CD4-positive, alpha-beta memory T cell (primary cell): ENCODE data around the gene KCNQ1OT1. TPM values are rescaled to one million over a fixed set of nuclear protein-coding genes. Genes with fewer than 3 reads are reported as not detected.
A peak's percentile ranks its signal among the peaks of the same experiment; 100 is the strongest.

Experiments used
- CTCF ChIA-PET: fragments of 350-600 bp; sonication (Branson Sonifier 250); formaldehyde crosslinking; loops from one replicate; lab custom pipeline; 2021; ENCODE audit warnings: inconsistent platforms; ENCODE audit not compliant: partially characterized antibody; lab: Charles Lee
- POLR2A ChIA-PET: fragments of 350-600 bp; sonication (Branson Sonifier 250); formaldehyde crosslinking; loops from one replicate; lab custom pipeline; 2021; ENCODE audit not compliant: partially characterized antibody; lab: Charles Lee
- DNase-seq, 5 donors: peaks; one replicate each; pipeline versions ENCODE4 v3.0.0 to v3.0.0-alpha.2; 2020 to 2022; ENCODE audit warnings: mixed read lengths in 1 of 5
- H3K27ac ChIP-seq: one replicate; pipeline ENCODE4 v1.7.0; 2013; ENCODE audit warnings: low read depth, low read length
- H3K27me3 ChIP-seq: 2 replicates; pipeline ENCODE4 v1.7.0; 2013; ENCODE audit warnings: mild to moderate bottlenecking, low read length, moderate library complexity; ENCODE audit not compliant: insufficient read depth
- H3K36me3 ChIP-seq: 2 replicates; pipeline ENCODE4 v1.7.0; 2013; ENCODE audit warnings: mild to moderate bottlenecking, low read length, moderate library complexity; ENCODE audit not compliant: insufficient read depth
- H3K4me1 ChIP-seq: 2 replicates; pipeline ENCODE4 v1.7.0; 2013; ENCODE audit warnings: mild to moderate bottlenecking, low read length, moderate library complexity; ENCODE audit not compliant: insufficient read depth
- H3K4me3 ChIP-seq, 2 donors: one replicate each; pipeline ENCODE4 v1.7.0; 2013; ENCODE audit warnings: low read length in 2 of 2, mild to moderate bottlenecking in 1 of 2
- H3K9me3 ChIP-seq, 2 donors: one replicate each; pipeline ENCODE4 v1.7.0; 2013; ENCODE audit warnings: low read length in 2 of 2, control low read depth in 1 of 2; ENCODE audit not compliant: control insufficient read depth in 1 of 2
- H3K27ac Mint-ChIP-seq, 7 donors: one replicate each; pipeline ENCODE4 v1.8.0; 2020 to 2021; ENCODE audit warnings: mixed read lengths in 7 of 7, mild to moderate bottlenecking in 6 of 7, inconsistent platforms in 3 of 7, moderate library complexity in 3 of 7
- H3K27me3 Mint-ChIP-seq, 2 donors: one replicate each; pipeline ENCODE4 v1.8.0; 2020 to 2021; ENCODE audit warnings: mixed read lengths in 2 of 2
- H3K36me3 Mint-ChIP-seq, 2 donors: one replicate each; pipeline ENCODE4 v1.8.0; 2020 to 2021; ENCODE audit warnings: mixed read lengths in 2 of 2, inconsistent platforms in 1 of 2, mild to moderate bottlenecking in 1 of 2
- H3K4me1 Mint-ChIP-seq, 4 donors: one replicate each; pipeline ENCODE4 v1.8.0; 2020 to 2021; ENCODE audit warnings: mixed read lengths in 4 of 4, mild to moderate bottlenecking in 1 of 4
- H3K4me3 Mint-ChIP-seq, 8 donors: one replicate each; pipeline ENCODE4 v1.8.0; 2020 to 2021; ENCODE audit warnings: mixed read lengths in 8 of 8, mild to moderate bottlenecking in 7 of 8, moderate library complexity in 6 of 8, inconsistent platforms in 3 of 8
- H3K9me3 Mint-ChIP-seq, 8 donors: one replicate each; pipeline ENCODE4 v1.8.0; 2020 to 2021; ENCODE audit warnings: mixed read lengths in 8 of 8, mild to moderate bottlenecking in 5 of 8, inconsistent platforms in 3 of 8, moderate library complexity in 1 of 8
- intact Hi-C: fragments of 100-400 bp; cut with micrococcal nuclease; formaldehyde crosslinking; loops from one replicate; pipeline ENCODE4 v1.15.1; 2023
- polyA plus RNA-seq, 2 donors: library from polyadenylated mRNA; unstranded; fragments of 300-500 nt; fragmentation: Illumina TruSeq; gene quantifications; one replicate each; pipeline ENCODE4 v1.2.3, GENCODE V29; 2021
- total RNA-seq, 2 experiments: library from RNA; stranded (reverse); gene quantifications; one replicate each; pipeline ENCODE4 v1.2.3, GENCODE V29; 2021

Gene KCNQ1OT1
- total and polyA plus RNA-seq, 4 experiments from 2014 or later: 0.03 to 0.38 (median 0.23) TPM

DNA sequence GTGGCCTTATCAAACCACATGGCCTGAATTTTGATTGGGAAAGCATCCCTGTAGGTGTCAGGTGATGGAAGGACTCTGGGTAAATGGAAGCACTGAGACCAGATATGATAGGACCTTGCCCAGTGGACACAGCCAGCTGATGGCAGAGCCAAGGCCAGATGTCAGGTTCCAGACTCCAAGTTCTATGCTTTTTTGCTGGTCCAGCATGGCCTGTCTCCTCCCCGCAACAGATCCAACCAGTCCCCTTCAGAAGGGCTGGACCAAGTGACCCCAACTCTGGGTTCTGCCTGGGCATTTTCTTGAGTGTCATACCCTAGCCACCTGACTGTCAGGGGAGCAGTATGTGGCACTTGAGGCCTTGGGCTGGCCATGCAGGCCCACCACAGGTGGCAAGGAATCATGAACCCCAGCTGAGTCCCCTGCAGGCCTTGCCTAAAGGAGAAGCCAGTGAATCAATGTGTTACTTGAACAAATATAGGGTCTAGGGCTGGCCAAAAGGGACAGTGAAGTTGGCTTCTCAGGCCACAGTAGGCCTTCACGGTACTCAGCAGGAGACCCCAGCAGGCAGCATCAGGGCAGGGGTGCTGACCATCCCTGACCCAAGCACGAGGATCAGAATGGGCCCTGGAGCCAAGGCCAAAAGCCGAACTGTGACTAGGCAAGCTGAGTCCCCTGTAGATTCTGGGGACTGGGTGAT, 27.1 kb downstream of the KCNQ1OT1 start:
- ChIA-PET POLR2A (no interaction called here), CTCF (interaction anchor here (0.6 kb wide), 1 partner anchor 19 kb away, joined by 3 read pairs; no protein-coding TSS in a partner anchor)
- H3K4me1 ChIP-seq: no peaks in the 10 kb centered on the region
- no peaks in the 10 kb centered on the region for H3K4me1 Mint-ChIP-seq
- intact Hi-C loops: no loop called here
- no peaks in the 10 kb centered on the region for H3K27me3 ChIP-seq
- H3K9me3 ChIP-seq: no peaks in the 10 kb centered on the region
- no peak overlapping the region for H3K27ac ChIP-seq
- no peak overlapping the region for H3K4me3 ChIP-seq
- DNase-seq: no peak
- no peaks in the 10 kb centered on the region for H3K36me3 ChIP-seq
- no peaks in the 10 kb centered on the region for H3K27me3 Mint-ChIP-seq
- H3K27ac Mint-ChIP-seq: peak overlapping the region in 2 of 7 donors; percentile 13 to 35
- H3K9me3 Mint-ChIP-seq: no peaks in the 10 kb centered on the region
- no peak overlapping the region for H3K4me3 Mint-ChIP-seq
- H3K36me3 Mint-ChIP-seq: peaks cover 3 to 4% of the 10 kb centered on the region in 2 donors

DNA sequence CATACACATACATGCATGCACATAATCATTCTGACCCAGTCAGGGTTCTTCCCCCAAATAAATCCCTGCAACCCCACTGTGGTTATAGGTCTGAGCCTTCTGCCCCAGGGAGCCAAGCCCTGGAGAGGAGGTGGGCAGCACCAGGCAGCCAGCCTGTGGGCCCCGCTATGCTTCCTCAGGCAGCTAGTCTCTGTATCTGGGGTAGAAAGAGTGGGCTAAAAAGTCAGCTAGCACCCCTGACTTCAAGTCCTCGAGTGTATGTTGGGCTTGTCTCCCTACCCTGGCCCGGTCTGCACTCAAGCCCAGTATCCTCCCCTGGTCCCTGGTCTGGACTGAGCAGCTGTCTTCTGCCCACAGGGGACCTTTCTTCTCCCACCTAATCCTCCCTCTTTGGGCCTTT, 28.0 kb downstream of the KCNQ1OT1 start:
- CTCF ChIA-PET: no interaction called here
- H3K36me3 ChIP-seq: no peaks in the 10 kb centered on the region
- Mint-ChIP-seq H3K27me3 (no peaks in the 10 kb centered on the region), H3K4me3 (no peak overlapping the region), H3K36me3 (peaks cover 3 to 4% of the 10 kb centered on the region in 2 donors), H3K27ac (no peak overlapping the region), H3K4me1 (no peaks in the 10 kb centered on the region), H3K9me3 (no peaks in the 10 kb centered on the region)
- no peak for DNase-seq
- no peaks in the 10 kb centered on the region for H3K9me3 ChIP-seq
- H3K27me3 ChIP-seq: no peaks in the 10 kb centered on the region
- no peaks in the 10 kb centered on the region for H3K4me1 ChIP-seq
- no peak overlapping the region for H3K27ac ChIP-seq
- H3K4me3 ChIP-seq: no peak overlapping the region
- intact Hi-C loops: no loop called here
- POLR2A ChIA-PET: no interaction called here

DNA sequence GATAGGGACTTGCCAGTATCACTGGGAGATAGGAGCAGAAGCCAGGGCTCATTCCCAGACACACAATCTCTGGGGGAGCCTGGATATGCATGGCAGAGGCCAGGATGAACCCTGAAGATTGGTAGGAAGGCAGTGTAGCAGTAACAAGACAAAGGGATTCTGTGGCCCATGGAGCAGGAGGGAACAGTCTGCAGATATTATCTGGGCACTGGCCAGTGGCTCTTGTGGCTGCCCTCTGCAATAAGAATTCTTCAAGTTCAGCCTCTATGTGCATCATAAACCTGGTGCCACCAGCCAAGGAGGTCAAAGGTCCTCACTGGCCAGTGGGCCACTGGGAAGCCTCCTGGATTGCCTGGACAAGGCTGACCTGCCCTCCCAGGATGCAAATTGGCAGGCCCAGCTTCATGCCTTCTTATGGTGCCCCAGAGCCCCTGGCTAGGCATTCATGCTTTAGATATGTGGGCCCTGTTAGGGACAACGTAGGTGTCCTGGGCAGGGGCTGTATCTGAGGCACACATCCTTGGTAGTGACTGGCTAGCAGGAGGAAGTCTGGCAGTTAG, 29.2 kb downstream of the KCNQ1OT1 start:
- H3K4me1 ChIP-seq: no peaks in the 10 kb centered on the region
- H3K27ac Mint-ChIP-seq: peak overlapping the region in 1 of 7 donors; percentile 45
- H3K36me3 ChIP-seq: no peaks in the 10 kb centered on the region
- H3K27ac ChIP-seq: no peak overlapping the region
- no peaks in the 10 kb centered on the region for H3K27me3 ChIP-seq
- H3K4me1 Mint-ChIP-seq: no peaks in the 10 kb centered on the region
- no peak overlapping the region for H3K4me3 ChIP-seq
- intact Hi-C loops: no loop called here
- H3K27me3 Mint-ChIP-seq: no peaks in the 10 kb centered on the region
- H3K9me3 ChIP-seq: no peaks in the 10 kb centered on the region
- ChIA-PET CTCF (no interaction called here), POLR2A (no interaction called here)
- DNase-seq: no peak
- peaks cover 3 to 4% of the 10 kb centered on the region in 2 donors for H3K36me3 Mint-ChIP-seq
- H3K9me3 Mint-ChIP-seq: no peaks in the 10 kb centered on the region
- H3K4me3 Mint-ChIP-seq: no peak overlapping the region

DNA sequence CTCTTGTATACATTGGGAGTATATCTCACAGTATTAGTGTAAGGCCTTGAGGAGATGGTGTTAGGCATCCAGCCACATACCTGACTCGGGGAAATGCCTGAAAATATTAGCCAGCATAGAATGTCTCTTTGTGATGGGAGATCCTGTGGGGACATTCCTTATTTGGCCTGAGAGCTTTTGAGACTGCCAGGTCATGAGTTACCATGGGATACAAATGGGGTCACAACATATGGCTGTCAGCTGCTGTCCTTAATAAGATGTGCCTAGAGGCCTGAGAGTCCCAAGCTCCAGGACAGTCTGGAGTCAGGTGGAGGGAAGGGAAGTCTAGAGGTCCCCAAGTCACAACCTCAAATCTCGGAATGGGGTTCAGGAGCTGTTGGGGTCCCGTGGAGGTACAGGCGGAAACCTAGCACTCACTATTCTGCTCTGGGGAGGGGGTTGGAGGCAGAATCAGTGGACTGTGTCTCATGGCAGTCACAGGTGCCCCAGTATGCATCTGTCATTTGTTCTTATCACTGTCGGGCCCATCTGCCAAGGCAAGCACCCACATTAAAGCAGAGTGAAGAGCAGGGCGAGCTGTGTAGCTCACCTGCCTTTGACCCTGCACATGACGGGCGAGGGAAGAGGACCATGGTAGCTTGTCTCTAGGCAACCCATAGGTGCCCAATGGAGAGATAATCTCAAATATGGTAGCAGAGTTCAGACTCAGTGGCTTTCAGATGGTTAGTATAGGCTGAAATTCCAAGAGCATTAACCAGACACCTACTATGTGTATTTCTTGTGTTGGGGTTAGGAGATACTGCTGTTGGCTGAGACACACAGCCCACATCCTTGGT, 29.9 kb downstream of the KCNQ1OT1 start:
- Histone ChIP-seq H3K9me3 (no peaks in the 10 kb centered on the region), H3K27ac (no peak overlapping the region), H3K4me1 (no peaks in the 10 kb centered on the region), H3K36me3 (no peaks in the 10 kb centered on the region), H3K27me3 (no peaks in the 10 kb centered on the region), H3K4me3 (no peak overlapping the region)
- Mint-ChIP-seq H3K27ac (peak overlapping the region in 1 of 7 donors; percentile 34), H3K27me3 (no peaks in the 10 kb centered on the region), H3K36me3 (peaks cover 4 to 6% of the 10 kb centered on the region in 2 donors), H3K4me1 (no peaks in the 10 kb centered on the region), H3K4me3 (no peak overlapping the region), H3K9me3 (no peaks in the 10 kb centered on the region)
- intact Hi-C loops: no loop called here
- POLR2A ChIA-PET: no interaction called here
- DNase-seq: no peak
- CTCF ChIA-PET: no interaction called here

DNA sequence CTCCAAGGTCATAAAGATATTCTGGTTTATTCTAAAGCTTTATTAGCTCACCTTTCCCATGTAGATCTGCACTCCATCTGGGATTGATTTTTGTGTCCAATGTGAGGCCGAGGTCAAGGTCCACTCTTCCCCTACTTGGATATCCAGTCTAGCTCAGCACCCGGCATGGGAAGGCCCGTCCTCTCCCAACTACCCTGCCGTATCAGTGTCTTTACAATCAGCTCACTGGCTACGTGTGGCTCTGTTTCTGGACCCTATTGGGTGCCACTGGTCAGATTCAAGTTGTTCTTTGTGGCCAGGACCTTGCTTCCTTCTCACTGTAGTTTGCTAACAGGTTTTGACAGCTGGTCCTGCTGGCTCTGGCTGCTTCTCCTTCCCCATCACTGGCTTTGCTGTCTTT, 30.9 kb downstream of the KCNQ1OT1 start:
- intact Hi-C loops: no loop called here
- H3K4me3 ChIP-seq: no peak overlapping the region
- no peak overlapping the region for H3K27ac Mint-ChIP-seq
- H3K9me3 Mint-ChIP-seq: peaks cover 0 to 2% (median 0%) of the 10 kb centered on the region in 8 donors
- no peaks in the 10 kb centered on the region for H3K4me1 Mint-ChIP-seq
- CTCF ChIA-PET: no interaction called here
- H3K36me3 Mint-ChIP-seq: peaks cover 4 to 9% of the 10 kb centered on the region in 2 donors
- H3K9me3 ChIP-seq: no peaks in the 10 kb centered on the region
- H3K36me3 ChIP-seq: no peaks in the 10 kb centered on the region
- no peaks in the 10 kb centered on the region for H3K4me1 ChIP-seq
- H3K27ac ChIP-seq: no peak overlapping the region
- no peak for DNase-seq
- H3K4me3 Mint-ChIP-seq: no peak overlapping the region
- no peaks in the 10 kb centered on the region for H3K27me3 ChIP-seq
- POLR2A ChIA-PET: no interaction called here
- no peaks in the 10 kb centered on the region for H3K27me3 Mint-ChIP-seq

DNA sequence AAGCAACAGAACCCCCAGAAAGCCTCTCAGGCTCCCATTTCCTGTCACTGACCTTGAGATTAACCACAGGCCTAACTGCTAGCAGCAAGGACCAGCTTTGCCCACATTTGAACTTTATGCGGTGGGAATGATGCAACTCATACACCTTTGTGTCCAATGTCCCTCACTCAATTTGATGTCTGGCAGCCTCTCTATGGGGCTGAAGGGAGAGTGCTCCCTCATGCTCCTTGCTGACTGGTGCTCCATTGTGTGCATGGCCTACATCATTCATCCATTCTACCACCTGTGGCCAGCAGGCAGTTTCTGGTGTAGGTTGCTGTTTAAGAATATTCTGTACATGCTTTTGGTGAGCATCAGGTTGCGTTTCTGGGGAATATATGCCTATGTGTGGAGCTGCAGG, 31.9 kb downstream of the KCNQ1OT1 start:
- Histone ChIP-seq H3K27ac (no peak overlapping the region), H3K4me3 (no peak overlapping the region), H3K36me3 (no peaks in the 10 kb centered on the region), H3K4me1 (no peaks in the 10 kb centered on the region), H3K27me3 (no peaks in the 10 kb centered on the region), H3K9me3 (no peaks in the 10 kb centered on the region)
- Mint-ChIP-seq H3K36me3 (peaks cover 7 to 9% of the 10 kb centered on the region in 2 donors), H3K9me3 (peaks cover 0 to 2% (median 0%) of the 10 kb centered on the region in 8 donors), H3K4me3 (no peak overlapping the region), H3K4me1 (no peaks in the 10 kb centered on the region), H3K27ac (no peak overlapping the region), H3K27me3 (no peaks in the 10 kb centered on the region)
- POLR2A ChIA-PET: no interaction called here
- intact Hi-C loops: no loop called here
- DNase-seq: no peak
- CTCF ChIA-PET: no interaction called here

DNA sequence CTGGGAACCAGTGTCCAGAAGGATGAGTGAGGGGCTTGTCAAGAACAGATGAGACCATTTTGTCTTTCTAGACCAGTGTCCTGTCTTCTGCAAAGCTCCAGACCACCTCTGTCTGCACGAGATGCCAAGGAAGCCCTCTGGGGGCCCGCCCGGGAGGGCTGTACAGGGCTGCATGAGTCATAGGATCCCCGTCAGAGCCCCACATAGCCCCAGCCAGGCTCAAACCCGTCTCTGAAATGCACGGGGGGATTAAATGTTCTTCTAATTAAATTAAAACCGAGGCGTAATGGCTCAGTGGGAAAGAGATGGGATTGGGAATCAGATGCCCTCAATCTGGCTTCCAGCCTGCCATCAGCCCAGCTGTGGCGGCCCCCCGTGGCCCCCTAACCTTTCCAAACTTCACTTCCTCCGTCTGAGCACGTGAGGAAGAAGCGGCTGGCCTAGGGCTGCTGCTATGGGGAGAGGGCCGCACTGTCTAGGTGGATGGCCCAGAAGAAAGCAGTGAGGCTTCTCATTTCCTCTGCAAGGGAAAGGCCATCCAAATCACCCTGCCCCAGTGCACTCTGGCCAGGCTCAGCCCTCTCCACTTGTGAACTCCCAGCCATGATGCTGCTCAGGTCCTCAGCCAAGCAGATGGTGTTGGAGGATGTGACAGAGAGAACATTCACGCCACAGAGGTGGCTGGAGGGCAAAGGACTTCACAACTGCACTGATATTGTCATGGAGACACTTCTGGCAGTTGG, 32.8 kb downstream of the KCNQ1OT1 start:
- no peak overlapping the region for H3K27ac ChIP-seq
- Mint-ChIP-seq H3K27ac (no peak overlapping the region), H3K9me3 (peaks cover 0 to 2% (median 0%) of the 10 kb centered on the region in 8 donors), H3K4me3 (no peak overlapping the region), H3K27me3 (no peaks in the 10 kb centered on the region), H3K36me3 (peaks cover 7 to 9% of the 10 kb centered on the region in 2 donors), H3K4me1 (no peaks in the 10 kb centered on the region)
- no peaks in the 10 kb centered on the region for H3K4me1 ChIP-seq
- H3K9me3 ChIP-seq: no peaks in the 10 kb centered on the region
- H3K27me3 ChIP-seq: no peaks in the 10 kb centered on the region
- intact Hi-C loops: no loop called here
- ChIA-PET POLR2A (no interaction called here), CTCF (no interaction called here)
- no peak for DNase-seq
- H3K36me3 ChIP-seq: no peaks in the 10 kb centered on the region
- H3K4me3 ChIP-seq: no peak overlapping the region
